Spleen (tissue), 11 donors: Measurements from ENCODE around the gene GLIS1. TPM values are rescaled to one million over a fixed set of nuclear protein-coding genes. Genes with fewer than 3 reads are reported as not detected.

Experiments
- DNase-seq: peaks from one replicate; pipeline ENCODE4 v3.0.0-alpha.2; 2020
- H3K27ac ChIP-seq, 8 donors: fragments of 200-600 bp; sonication (generic) in 7 of 8; 1 replicate in 4 of 8; 2 replicates in 4 of 8; pipeline versions ENCODE4 v1.5.0 to v1.8.0; 2016 to 2021; ENCODE audit warnings: inconsistent platforms in 4 of 8, mild to moderate bottlenecking in 4 of 8, moderate library complexity in 1 of 8
- H3K27me3 ChIP-seq, 7 donors: fragments of 200-600 bp; sonication (generic) in 6 of 7; replicated peaks in 1 of 7; 1 replicate in 4 of 7; 2 replicates in 3 of 7; pipeline versions ENCODE4 v1.5.0 to v1.8.0; 2016 to 2021; ENCODE audit warnings: inconsistent platforms in 3 of 7, mild to moderate bottlenecking in 1 of 7
- H3K36me3 ChIP-seq, 6 donors: fragments of 200-600 bp; sonication (generic) in 5 of 6; 1 replicate in 4 of 6; 2 replicates in 2 of 6; pipeline versions ENCODE4 v1.5.0 to v1.8.0; 2016 to 2021; ENCODE audit warnings: inconsistent platforms in 2 of 6
- H3K4me1 ChIP-seq, 6 donors: fragments of 200-600 bp; sonication (generic) in 5 of 6; 1 replicate in 3 of 6; 2 replicates in 3 of 6; pipeline versions ENCODE4 v1.5.0 to v1.8.0; 2016 to 2021; ENCODE audit warnings: inconsistent platforms in 3 of 6
- H3K4me3 ChIP-seq, 8 donors: fragments of 200-600 bp; sonication (generic) in 7 of 8; 1 replicate in 4 of 8; 2 replicates in 4 of 8; pipeline versions ENCODE4 v1.5.0 to v1.8.0; 2016 to 2021; ENCODE audit warnings: inconsistent platforms in 4 of 8, mild to moderate bottlenecking in 4 of 8, moderate library complexity in 2 of 8
- H3K9me3 ChIP-seq, 8 donors: fragments of 200-600 bp; sonication (generic) in 7 of 8; 1 replicate in 4 of 8; 2 replicates in 4 of 8; pipeline versions ENCODE4 v1.5.0 to v1.8.0; 2016 to 2021; ENCODE audit warnings: inconsistent platforms in 4 of 8
- CTCF ChIP-seq, 11 experiments: fragments of 200-600 bp in 7 of 11; fragments of 450-650 bp in 4 of 11; sonication (generic) in 4 of 11; IDR thresholded peaks in 8 of 11; conservative IDR thresholded peaks in 3 of 11; 1 replicate in 7 of 11; 2 replicates in 4 of 11; pipeline versions ENCODE4 v1.4.0 to v1.8.0; 2016 to 2021; ENCODE audit warnings: antibody characterized with exemption in 11 of 11, inconsistent platforms in 4 of 11, mild to moderate bottlenecking in 1 of 11
- POLR2A ChIP-seq, 3 donors: fragments of 450-650 bp; IDR thresholded peaks; one replicate each; pipeline ENCODE4 v1.5.1; 2017; ENCODE audit warnings: antibody characterized with exemption in 3 of 3, mild to moderate bottlenecking in 1 of 3
- POLR2AphosphoS5 ChIP-seq, 3 donors: sonication (generic); formaldehyde crosslinking; IDR thresholded peaks; one replicate each; pipeline ENCODE4 v1.5.1; 2017; ENCODE audit warnings: antibody characterized with exemption in 3 of 3
- WGBS, 5 donors: extraction: QIAGEN DNeasy Blood & Tissue Kit in 3 of 5; methylation state at CpG; one replicate each; pipeline versions ENCODE4 v1.1.5 to v1.1.7; 2013 to 2018; 5-methylcytosine and 5-hydroxymethylcytosine counted together
- intact Hi-C: fragments of 100-400 bp; cut with DNase I; formaldehyde crosslinking; loops from one replicate; pipeline ENCODE4 v1.15.0; 2023; ENCODE audit warnings: low total_unique reads
- polyA plus RNA-seq, 3 donors: library from polyadenylated mRNA; stranded (reverse); fragments of 200-250 nt; gene quantifications; one replicate each; pipeline ENCODE4 v1.2.1, GENCODE V29; 2013
- total RNA-seq, 7 donors: library from RNA; depleted of rRNA in 3 of 7; stranded (reverse); fragments of >200 nt in 3 of 7; fragmentation: NEBNext Ultra II Directional in 4 of 7; extraction: Animal tissue kit (Norgen Biotek cat#: 25700) in 4 of 7; gene quantifications; one replicate each; pipeline versions ENCODE4 v1.1.0 to v1.2.1, GENCODE V29; 2016 to 2021
- donor health status: healthy with polysubstance abuse.
- donor health status: DM: no; HTN: no; CAD: no; lungs with moderate emphysema.
- donor health status: DM: no; HTN: no; CAD: no.
- donor health status: Bipolar disorder and iron deficiency.
- donor health status: healthy.
- donor health status: DM: no; HTN: no; CAD: no.
- donor health status: DM: yes; HTN: yes; CAD: no.

The GLIS1 gene
- total and polyA plus RNA-seq, 10 donors: 0.04 to 0.39 (median 0.26) TPM; not detected in 5

GRCh38 chr1:53728702-53729455 is 10.1 kb downstream of the GLIS1 start:
- TF ChIP-seq POLR2A (IDR thresholded peaks at IDR 0.05): no peak
- TF ChIP-seq POLR2AphosphoS5 (IDR thresholded peaks at IDR 0.05): no peak
- no peak for TF ChIP-seq CTCF (IDR thresholded peaks at IDR 0.05 in 8 of 11, conservative IDR thresholded peaks at IDR 0.05 in 3 of 11)
- no peak overlapping the region for H3K27ac ChIP-seq
- DNase-seq: no peak
- 85 to 94% (median 90%) methylated on average over 17 of the region's 17 CpGs for WGBS, 5 donors
- H3K27me3 ChIP-seq: peaks cover 0 to 4% (median 0%) of the 10 kb centered on the region in 7 donors
- H3K36me3 ChIP-seq: no peaks in the 10 kb centered on the region
- H3K4me1 ChIP-seq: no peaks in the 10 kb centered on the region
- no peak overlapping the region for H3K4me3 ChIP-seq
- H3K9me3 ChIP-seq: no peaks in the 10 kb centered on the region
- intact Hi-C loops: no loop called here

- Histone ChIP-seq H3K27me3 (peaks cover 0 to 2% (median 0%) of the 10 kb centered on the region in 7 donors), H3K36me3 (no peaks in the 10 kb centered on the region), H3K4me1 (no peaks in the 10 kb centered on the region), H3K4me3 (no peak overlapping the region), H3K9me3 (no peaks in the 10 kb centered on the region), H3K27ac (no peak overlapping the region)
- intact Hi-C loops: no loop called here
- 59 to 77% (median 76%) methylated on average over 1 of the region's 1 CpG for WGBS, 5 donors
- TF ChIP-seq CTCF (IDR thresholded peaks at IDR 0.05 in 8 of 11, conservative IDR thresholded peaks at IDR 0.05 in 3 of 11) (no peak), POLR2A (IDR thresholded peaks at IDR 0.05) (no peak), POLR2AphosphoS5 (IDR thresholded peaks at IDR 0.05) (no peak)
- DNase-seq: no peak
Measured at GRCh38 chr1:53728196-53728595, 10.8 kb downstream of the GLIS1 start.

- intact Hi-C loops: no loop called here
- WGBS, 5 donors: 90 to 96% (median 93%) methylated on average over 7 of the region's 7 CpGs
- no peak for TF ChIP-seq POLR2A (IDR thresholded peaks at IDR 0.05)
- no peak for TF ChIP-seq CTCF (IDR thresholded peaks at IDR 0.05 in 8 of 11, conservative IDR thresholded peaks at IDR 0.05 in 3 of 11)
- TF ChIP-seq POLR2AphosphoS5 (IDR thresholded peaks at IDR 0.05): no peak
Measured at GRCh38 chr1:53727461-53728092, 11.4 kb downstream of the GLIS1 start.

GRCh38 chr1:53726009-53726600 is 12.9 kb downstream of the GLIS1 start:
- no peak overlapping the region for H3K4me3 ChIP-seq
- H3K4me1 ChIP-seq: no peaks in the 10 kb centered on the region
- DNase-seq: no peak
- intact Hi-C loops: no loop called here
- no peaks in the 10 kb centered on the region for H3K9me3 ChIP-seq
- H3K27ac ChIP-seq: no peak overlapping the region
- 79 to 89% (median 88%) methylated on average over 8 of the region's 8 CpGs for WGBS, 5 donors
- no peaks in the 10 kb centered on the region for H3K27me3 ChIP-seq
- no peaks in the 10 kb centered on the region for H3K36me3 ChIP-seq
- TF ChIP-seq POLR2A (IDR thresholded peaks at IDR 0.05) (no peak), CTCF (IDR thresholded peaks at IDR 0.05 in 8 of 11, conservative IDR thresholded peaks at IDR 0.05 in 3 of 11) (no peak), POLR2AphosphoS5 (IDR thresholded peaks at IDR 0.05) (no peak)

More at GRCh38 chr1:53727461-53728092, 11.4 kb downstream of the GLIS1 start:
- no peak overlapping the region for H3K27ac ChIP-seq
- H3K9me3 ChIP-seq: no peaks in the 10 kb centered on the region
- DNase-seq: no peak
- H3K36me3 ChIP-seq: no peaks in the 10 kb centered on the region
- no peaks in the 10 kb centered on the region for H3K4me1 ChIP-seq
- H3K27me3 ChIP-seq: no peaks in the 10 kb centered on the region
- no peak overlapping the region for H3K4me3 ChIP-seq
